Retina (tissue), 1 donor: ENCODE results near the gene TAPBP.
A peak's percentile ranks its signal among the peaks of the same experiment; 100 is the strongest.
"Not testable (repeated sequence)": the region's sequence is repeated elsewhere in the genome, so short reads cannot be mapped to it uniquely, and the experiment has no call there.

Source experiments
- DNase-seq: peaks from one replicate; pipeline ENCODE4 v3.0.0-alpha.2; 2016

The TAPBP gene

GRCh38 chr6:33313709-33314514 is at the start of gene TAPBP:
Gene TAPBP (minus strand): TSS chr6:33314078. CDS start chr6:33314041, 37 bp downstream.
- peak; percentile 84 for DNase-seq

- DNase-seq: not testable (repeated sequence)
Observed at GRCh38 chr6:33363486-33363885, 49.6 kb upstream of the TAPBP start.

- DNase-seq: no peak
Observed at GRCh38 chr6:33359331-33359730, 45.5 kb upstream of the TAPBP start.

GRCh38 chr6:33357160-33357871 is 43.4 kb upstream of the TAPBP start:
- not testable (repeated sequence) for DNase-seq

- DNase-seq: no peak
Observed at GRCh38 chr6:33356295-33356694, 42.4 kb upstream of the TAPBP start.

- DNase-seq: not testable (repeated sequence)
Observed at GRCh38 chr6:33355860-33356259, 42.0 kb upstream of the TAPBP start.

GRCh38 chr6:33347816-33348215 is 33.9 kb upstream of the TAPBP start:
- DNase-seq: no peak

GRCh38 chr6:33346972-33347371 is 33.1 kb upstream of the TAPBP start:
- not testable (repeated sequence) for DNase-seq

GRCh38 chr6:33344701-33345697 is 31.1 kb upstream of the TAPBP start:
- DNase-seq: peak; percentile 82

- no peak for DNase-seq
Observed at GRCh38 chr6:33343953-33344611, 30.2 kb upstream of the TAPBP start.

- DNase-seq: not testable (repeated sequence)
Observed at GRCh38 chr6:33343606-33343952, 29.7 kb upstream of the TAPBP start.

GRCh38 chr6:33339193-33339592 is 25.3 kb upstream of the TAPBP start:
- DNase-seq: no peak

GRCh38 chr6:33336495-33336894 is 22.6 kb upstream of the TAPBP start:
- DNase-seq: no peak

GRCh38 chr6:33335916-33336315 is 22.0 kb upstream of the TAPBP start:
- DNase-seq: no peak

GRCh38 chr6:33333666-33334065 is 19.8 kb upstream of the TAPBP start:
- DNase-seq: no peak

GRCh38 chr6:33330736-33331135 is 16.9 kb upstream of the TAPBP start:
- DNase-seq: no peak

GRCh38 chr6:33329058-33329457 is 15.2 kb upstream of the TAPBP start:
- no peak for DNase-seq

GRCh38 chr6:33324125-33324524 is 10.2 kb upstream of the TAPBP start:
- no peak for DNase-seq

GRCh38 chr6:33323623-33323948 is 9.7 kb upstream of the TAPBP start:
- DNase-seq: no peak

- no peak for DNase-seq
Observed at GRCh38 chr6:33321227-33321626, 7.3 kb upstream of the TAPBP start.

GRCh38 chr6:33320315-33321181 is 6.7 kb upstream of the TAPBP start:
- no peak for DNase-seq

- DNase-seq: no peak
Observed at GRCh38 chr6:33319939-33320314, 6.0 kb upstream of the TAPBP start.
